Hematopoietic multipotent progenitor cell treated with erythropoietin and hydrocortisone succinate and interleukin-3 and kit ligand, for 17 days (in vitro differentiated cells): Measurements from ENCODE around the gene MRM3.
"Not testable (repeated sequence)": the region's sequence is repeated elsewhere in the genome, so short reads cannot be mapped to it uniquely, and the experiment has no call there.

ENCODE experiments used
- DNase-seq: peaks from one replicate; pipeline ENCODE4 v3.0.0-alpha.2; 2015; ENCODE audit warnings: low spot score

Gene MRM3, protein sequence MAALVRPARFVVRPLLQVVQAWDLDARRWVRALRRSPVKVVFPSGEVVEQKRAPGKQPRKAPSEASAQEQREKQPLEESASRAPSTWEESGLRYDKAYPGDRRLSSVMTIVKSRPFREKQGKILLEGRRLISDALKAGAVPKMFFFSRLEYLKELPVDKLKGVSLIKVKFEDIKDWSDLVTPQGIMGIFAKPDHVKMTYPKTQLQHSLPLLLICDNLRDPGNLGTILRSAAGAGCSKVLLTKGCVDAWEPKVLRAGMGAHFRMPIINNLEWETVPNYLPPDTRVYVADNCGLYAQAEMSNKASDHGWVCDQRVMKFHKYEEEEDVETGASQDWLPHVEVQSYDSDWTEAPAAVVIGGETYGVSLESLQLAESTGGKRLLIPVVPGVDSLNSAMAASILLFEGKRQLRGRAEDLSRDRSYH

DNA sequence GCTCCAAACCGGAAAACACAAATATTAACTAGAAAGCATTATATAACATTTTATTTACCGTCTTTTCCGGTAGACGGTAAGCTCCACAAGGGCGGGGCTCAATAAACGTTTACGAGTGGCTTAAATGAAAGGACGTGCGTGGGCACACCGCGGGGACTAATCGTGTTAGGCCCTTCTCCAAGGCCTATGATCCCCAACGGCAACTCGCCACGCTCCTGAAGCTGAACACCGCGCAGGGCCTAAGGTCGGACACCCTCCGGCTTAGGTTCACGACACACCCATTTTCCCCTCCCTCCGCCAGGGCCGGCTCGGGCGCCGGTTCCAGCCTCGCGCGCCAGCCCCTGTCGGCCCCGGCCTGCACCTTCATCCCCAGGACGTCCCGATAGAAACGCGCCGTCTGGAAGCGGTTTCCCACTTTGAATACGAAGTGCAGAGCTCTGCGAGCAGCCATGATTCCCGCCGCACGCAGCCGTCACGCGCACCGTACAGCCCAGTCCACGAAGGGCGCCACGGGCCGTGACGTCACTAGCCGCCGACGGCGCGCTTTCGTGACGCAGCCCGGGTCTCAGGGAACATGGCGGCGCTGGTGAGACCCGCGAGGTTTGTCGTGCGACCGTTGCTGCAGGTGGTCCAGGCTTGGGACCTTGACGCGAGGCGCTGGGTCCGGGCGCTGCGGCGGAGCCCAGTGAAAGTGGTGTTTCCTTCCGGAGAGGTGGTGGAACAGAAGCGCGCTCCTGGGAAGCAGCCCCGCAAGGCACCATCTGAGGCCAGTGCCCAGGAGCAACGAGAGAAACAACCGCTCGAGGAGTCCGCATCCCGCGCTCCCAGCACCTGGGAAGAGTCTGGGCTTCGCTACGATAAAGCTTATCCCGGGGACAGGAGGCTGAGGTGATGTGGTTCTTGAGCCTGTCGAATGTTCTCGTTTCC is at the start of gene MRM3, which contains the start of gene GLOD4:
MRM3 (plus strand) TSS at position 549 of the 927 bp plus-strand sequence; CDS start at position 575, 26 bp downstream.
GLOD4 (minus strand) TSS at position 476 of the 927 bp plus-strand sequence; CDS start at position 451, 25 bp downstream.
- peak; percentile 93 for DNase-seq

DNA sequence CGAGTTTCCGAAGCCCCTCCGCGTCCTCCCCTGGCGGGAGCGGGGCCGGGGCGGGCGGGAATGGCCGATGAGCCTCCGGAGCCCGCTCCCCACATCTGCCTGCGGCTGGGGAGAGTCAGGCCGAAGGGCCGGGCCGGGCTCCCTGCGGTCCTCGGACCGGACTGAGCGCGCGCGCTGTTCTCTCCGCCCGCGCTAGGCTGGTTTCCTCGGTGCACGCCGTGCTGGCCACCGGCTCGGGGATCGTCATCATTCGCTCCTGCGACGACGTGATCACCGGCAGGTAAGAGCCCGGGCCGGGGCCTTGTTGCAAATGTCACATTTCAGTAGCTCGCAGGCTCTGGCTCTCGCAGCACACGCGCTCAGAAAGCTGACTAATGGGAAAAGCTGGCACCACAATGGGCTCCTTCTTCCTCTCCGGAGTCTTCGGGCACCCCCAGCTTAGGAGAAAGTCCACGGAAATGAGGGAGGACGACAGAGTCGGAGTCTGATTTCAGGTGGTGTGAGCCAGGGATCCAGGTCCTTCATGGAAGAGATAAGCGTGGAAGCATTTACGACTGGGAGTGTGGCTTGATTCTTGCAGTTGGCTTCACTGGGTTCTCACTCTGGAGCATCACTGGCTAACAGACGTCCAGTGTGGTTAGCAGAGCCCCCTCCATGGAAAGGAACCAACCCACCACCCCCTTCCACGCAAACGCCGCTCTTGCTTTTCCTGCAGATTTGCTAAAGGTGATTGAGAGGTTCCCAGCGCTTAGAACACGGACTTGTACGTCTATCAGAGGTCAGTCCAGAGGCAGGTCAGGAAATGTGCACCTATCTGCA is 49.0 kb upstream of the MRM3 start:
- no peak for DNase-seq

DNA sequence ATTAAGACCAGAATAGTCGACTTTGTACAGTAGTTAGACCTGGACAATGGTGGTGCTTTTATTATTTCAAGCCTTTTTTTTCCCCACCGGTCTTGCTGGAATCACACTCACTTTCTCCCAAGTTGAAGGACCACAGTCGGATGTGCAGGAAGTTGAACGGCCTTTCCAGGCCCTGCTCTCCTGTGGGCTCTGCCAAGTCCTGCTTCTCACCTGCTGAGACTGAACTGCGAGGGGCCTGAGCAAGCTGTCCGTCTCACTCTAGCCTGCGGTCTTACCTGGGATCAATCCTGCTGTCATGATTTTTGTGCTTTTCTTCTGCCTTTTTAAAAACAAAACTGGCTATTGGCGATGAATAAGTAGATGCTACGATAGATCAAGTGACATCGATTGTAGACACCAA is 48.4 kb upstream of the MRM3 start:
- no peak for DNase-seq

DNA sequence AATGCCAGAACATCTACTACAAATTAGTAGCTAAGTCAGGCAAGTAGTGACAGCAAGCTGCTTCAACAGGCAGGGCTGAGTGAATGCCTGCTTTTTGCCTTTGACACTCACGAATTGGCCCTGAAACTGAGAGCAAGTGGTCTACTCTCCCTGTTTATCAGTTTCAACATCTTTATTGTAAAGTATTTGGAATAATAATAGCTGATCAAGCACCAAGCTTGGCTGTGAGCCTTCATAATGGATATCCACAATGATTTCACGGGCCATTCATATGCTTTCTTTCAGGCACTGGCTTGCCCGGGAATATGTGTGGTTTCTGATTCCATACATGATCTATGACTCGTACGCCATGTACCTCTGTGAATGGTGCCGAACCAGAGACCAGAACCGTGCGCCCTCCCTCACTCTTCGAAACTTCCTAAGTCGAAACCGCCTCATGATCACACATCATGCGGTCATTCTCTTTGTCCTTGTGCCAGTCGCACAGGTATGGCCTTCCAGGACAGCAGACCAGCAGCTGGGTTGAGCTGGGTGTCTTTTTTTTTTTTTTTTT is 44.5 kb upstream of the MRM3 start:
- no peak for DNase-seq

DNA sequence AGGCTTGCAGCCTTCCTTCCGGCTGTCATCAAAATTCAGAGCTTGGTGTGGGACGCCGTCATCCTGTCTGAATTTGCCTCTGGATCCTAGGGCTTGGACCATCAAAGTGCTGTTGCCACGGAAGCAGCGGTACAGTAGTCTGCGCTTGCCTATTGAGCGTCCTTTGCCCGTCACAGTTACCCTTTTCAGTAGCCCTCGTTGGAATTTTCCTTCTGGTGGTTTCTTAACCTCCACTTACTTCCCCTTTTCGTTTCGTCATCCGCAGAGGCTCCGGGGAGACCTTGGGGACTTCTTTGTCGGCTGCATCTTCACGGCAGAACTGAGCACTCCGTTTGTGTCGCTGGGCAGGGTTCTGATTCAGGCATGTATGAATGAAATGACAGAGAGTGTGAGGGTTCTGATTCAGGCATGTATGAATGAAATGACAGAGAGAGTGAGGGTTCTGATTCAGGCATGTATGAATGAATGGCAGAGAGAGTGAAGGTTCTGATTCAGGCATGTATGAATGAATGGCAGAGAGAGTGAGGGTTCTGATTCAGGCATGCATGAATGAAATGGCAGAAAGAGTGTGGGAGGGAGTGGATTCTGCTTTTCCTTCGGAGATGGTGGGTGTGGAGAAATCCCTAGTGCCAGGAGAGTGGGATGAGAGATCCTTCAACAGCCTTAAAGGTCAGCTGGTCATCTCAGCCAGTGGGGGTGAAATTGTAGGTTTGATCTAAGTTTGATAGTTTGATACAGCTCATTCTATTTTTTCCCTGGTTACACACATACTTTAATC is 41.7 kb upstream of the MRM3 start:
- no peak for DNase-seq

DNA sequence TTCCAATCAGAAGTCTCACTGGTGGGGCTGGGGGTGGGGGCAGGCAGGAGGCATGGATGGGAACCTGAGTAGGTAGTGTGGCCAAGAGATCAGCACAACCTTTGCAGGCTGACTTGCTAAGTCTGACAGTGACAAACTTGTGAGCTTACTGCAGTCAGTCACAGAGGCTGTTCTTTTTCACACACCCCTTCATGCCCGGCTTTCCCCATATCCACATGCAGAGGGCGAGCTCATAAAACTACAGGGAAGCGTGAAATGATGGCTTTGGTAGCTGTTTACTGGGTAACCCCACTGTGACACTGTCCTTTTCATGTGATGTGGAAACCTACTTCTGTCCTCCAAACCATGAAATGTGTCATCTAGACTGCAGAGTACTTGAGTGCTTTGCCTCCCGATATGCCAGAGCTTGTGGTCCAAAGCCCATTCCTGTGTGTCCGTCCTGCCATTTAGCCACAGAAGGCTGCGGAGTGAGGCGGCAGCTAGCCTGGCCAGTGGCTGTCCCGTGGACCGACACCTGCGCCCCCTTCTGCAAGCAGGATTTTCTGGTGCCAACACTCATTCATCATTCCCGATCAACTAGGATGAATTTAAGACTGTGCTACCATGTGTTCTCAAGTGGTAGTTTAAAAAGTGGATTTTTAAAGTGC is 39.9 kb upstream of the MRM3 start:
- no peak for DNase-seq

DNA sequence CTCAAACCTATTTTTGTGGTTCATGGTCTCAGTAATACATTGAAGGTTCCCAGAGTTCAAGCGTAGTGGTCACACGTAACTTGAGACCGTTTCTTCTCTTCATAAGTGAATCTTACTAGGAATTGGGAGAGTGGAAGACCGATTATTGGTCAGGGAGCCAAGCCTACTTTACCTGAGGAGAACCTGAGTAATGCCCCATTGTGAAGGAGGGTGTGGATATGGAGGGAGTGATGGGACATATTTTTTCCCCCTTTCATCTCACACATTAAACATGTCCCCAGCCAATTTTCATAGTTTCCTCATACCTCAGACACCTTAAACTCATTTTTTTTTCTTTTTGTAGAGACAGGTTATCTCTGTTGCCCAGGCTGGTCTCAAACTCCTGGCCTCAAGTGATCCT is 39.0 kb upstream of the MRM3 start:
- no peak for DNase-seq

DNA sequence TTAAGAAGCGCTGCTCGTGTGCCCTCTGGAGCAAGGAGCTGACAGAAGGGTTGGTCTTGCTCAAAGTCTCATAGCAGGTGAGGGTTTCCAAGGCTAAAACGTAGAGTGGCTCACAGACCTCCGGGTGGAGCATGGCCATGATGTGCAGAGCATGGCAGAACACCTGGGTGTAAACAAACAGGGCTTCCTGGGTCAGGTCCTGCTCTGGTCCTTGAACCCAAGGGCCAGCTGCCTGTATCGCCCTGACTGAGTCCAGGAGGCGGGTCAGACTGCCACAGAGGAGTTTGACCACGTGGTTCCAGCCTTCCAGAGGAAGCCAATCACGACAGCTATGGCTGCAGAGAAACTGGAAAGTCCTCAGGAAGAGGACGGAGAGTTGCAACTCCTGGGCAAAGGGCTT is 37.2 kb upstream of the MRM3 start:
- DNase-seq = no peak

DNA sequence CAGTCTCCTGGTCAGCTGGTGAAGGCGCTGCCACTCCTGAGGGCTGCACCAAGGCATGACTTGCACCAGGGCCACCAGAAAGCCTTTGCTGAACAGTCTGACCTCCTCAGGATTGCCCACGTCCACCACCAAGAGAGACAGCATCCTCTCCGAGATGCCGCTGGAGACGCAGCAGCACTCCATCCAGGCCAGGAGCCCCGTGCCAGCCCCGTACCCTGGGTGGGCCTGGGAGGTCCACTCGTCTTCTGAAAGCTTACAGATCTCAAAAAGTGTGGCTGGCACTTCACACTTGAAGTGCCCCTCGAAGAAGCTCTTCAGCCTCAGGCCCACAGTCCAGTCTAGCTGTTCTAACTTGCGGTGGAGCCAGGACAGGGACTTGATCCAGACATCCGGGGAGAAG is 36.7 kb upstream of the MRM3 start:
- DNase-seq = no peak

DNA sequence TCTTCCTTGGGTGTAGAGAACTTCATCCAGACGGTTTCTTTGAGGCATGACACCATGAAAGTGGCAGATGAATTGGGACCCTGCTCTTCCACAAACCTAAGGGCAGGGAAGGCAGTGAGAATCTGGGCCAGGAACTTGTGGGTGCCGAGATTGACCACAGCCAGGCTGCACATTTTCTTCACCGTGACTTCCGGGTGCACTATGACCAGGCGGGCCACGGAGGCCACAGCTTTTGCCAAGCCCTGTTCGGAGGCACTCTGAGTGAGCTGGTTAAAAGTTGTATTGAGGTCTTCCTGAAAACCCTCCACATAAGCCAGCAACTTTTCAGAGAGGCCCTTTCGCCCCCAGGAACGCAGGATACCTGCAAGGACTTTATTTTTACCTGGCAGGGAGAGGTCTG is 36.0 kb upstream of the MRM3 start:
- DNase-seq = no peak

DNA sequence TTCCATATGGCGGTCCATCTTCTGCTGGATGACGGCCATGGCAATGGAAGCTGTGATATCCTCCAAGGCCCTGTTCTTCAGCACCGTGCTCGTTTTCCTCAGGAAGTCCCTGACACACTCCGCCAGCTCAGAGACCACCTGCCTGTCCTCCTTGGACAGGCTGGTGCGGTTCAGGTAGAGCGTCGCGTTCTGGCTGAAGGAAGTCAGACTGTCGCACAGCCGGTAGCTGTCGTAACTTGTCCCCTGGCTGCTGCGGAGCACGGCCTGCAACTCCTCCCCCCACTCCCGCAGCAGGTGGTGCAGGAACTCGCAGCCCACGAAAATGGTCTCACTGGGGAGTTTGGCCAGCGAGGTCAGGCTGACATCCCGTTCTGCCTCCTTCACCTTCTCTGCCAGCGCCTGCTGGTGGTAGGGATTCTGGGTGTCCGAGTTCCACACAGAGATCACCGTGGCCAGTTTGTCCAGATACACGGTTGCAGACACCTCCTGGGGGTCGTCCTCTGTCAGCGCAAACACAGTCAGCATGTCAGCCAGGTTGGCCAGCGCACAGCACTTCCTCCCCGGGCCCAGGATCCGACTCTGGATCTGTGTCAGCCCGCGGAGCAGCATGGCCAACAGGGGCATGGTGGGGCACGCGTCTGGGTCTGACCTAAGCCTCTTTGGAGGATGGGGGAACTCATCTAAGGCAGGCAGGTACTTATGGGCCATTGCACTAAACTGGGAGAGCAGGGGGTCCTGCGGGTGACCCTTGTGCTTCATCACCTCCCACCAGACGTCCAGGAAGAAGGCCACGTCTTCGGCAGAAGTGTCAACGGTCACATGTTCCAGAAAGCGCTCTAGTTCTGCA is 35.1 kb upstream of the MRM3 start:
- no peak for DNase-seq

DNA sequence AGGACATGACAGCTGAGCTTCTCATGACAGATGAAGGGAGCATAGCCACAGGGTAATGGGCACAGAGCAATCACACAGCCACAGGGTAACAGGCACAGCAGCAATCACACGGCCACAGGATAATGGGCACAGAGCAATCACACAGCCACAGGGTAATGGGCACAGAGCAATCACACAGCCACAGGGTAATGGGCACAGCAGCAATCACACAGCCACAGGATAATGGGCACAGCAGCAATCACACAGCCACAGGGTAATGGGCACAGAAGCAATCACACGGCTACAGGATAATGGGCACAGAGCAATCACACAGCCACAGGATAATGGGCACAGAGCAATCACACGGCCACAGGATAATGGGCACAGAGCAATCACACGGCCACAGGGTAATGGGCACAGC is 33.5 kb upstream of the MRM3 start:
- DNase-seq = not testable (repeated sequence)

DNA sequence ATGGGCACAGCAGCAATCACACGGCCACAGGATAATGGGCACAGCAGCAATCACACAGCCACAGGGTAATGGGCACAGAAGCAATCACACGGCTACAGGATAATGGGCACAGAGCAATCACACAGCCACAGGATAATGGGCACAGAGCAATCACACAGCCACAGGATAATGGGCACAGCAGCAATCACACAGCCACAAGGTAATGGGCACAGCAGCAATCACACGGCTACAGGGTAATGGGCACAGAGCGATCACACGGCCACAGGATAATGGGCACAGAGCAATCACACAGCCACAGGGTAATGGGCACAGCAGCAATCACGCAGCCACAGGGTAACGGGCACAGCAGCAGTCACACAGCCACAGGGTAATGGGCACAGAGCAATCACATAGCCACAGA is 32.8 kb upstream of the MRM3 start:
- not testable (repeated sequence) for DNase-seq

DNA sequence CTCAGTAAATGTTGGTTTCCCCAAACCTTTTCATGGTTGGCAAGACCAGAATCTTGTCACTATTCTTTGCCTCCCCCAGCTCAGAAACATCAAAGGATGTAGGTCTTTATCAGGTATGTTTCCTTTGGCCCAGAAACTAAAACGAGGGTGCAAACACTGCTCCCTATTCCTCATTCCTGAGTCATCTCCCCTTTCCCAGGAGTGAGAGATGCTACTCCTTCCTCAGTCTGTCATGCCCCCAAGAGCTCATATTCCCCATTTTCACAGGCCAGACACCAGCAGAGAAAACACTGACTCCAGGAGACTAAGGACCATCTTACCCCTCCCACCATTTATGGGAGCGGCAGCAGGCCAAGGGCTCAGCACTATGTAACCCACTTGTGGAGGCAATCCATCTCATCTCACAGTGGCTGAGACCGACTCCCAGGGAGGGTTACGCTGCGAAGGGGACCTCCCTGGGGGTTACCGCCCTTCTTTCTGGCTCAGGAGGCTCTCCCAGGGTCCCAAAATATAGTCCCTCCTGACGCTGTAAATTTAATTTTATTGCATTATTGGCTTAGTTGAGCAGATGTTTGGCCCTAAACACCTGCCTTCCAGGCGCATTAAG is 31.6 kb upstream of the MRM3 start:
- no peak for DNase-seq

DNA sequence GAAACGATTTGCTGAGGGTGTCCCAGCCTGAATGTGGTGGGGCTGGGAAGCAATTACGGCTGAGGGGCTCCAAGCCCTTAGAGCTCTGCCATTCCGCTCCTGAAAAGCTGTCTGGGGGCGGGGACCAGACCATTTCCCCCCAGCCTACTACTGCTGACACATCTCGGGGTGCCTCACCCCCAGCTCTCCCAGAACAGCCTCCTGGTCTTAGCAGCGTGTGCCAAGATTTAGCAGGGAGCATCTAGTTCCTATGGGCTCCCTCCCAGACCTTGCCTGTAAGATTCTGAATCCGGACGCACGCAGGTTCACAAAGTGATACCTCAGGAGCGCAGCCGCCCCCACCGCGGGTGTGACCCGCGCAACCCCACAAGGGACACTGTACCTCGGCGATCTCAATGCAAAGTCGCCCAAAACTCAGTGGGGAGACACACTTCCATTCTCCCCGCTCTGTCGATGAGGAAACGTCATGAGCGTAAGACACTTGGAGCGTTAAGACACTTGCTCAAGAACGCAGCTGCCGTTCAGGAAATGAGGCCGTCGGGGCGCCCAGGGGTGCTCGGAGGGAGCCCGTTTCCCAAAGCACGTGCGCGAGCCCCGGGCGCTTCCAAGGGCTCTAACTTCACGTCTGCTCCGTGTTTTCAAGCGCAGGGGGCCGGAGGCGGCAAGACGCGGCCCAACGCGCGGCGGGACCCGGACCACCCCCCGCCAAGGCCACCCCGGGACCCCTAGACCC is 30.7 kb upstream of the MRM3 start:
- DNase-seq = no peak

DNA sequence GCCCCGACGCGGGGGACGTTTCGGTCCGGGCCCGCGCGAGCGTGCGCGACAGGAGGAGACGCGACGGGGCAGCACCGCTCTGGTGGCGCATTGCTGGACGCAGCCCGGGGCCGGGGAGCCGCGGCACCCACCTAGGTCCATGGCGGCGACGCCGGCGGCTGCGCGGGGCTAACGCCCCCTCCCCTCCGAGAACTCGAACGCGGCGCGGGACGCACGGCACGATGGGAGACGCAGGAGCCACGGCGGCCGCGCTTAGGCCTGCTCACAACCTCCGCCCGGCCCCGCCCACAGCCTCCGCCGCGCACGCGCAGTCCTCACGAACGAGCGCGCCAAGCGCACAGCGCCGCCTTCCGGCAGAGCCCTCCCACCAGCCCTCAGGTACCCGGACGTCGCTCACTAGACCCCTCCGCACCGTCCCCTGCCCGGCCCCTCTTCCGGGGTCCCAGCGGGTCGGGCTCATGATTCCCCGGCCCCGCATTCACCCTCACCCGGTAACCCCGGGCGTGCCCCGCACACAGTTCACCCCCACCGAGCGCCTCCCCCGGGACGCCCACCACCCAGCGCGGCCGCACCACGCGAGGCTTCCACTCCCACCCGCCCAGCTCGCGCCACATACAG is 30.0 kb upstream of the MRM3 start, which contains the start of gene GEMIN4:
GEMIN4 (minus strand) TSS at position 263 of the 618 bp plus-strand sequence; CDS start at position 141, 122 bp downstream.
- DNase-seq = peak; percentile 90

DNA sequence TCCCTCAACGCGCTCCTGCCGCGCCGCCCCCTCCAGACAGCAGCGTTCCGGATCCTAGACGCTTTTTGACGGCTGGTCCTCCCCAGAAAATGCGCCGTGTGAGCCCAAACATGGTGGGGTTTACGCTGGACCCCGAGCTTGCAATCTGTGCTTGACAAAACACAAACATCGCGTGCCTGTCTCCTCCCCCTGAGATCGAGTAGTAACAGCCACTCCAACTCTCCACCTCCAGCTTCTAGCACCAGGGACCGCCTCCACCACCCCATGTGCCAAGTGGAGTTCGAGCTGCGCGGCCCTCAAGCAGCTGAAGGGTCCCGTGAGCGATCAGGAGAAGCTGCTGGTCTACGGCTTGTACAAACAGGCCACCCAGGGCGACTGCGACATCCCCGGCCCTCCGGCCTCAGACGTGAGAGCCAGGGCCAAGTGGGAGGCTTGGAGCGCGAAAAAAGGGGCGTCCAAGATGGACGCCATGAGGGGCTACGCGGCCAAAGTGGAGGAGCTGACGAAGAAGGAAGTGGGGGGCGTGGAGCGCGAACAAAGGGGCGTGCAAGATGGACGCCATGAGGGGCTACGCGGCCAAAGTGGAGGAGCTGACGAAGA is 29.4 kb upstream of the MRM3 start:
- DNase-seq = no peak
